Gastrocnemius medialis (tissue), 4 donors: ENCODE results near the gene PPP1CA.

Experiments used
- POLR2A ChIP-seq, 2 donors: fragments of 450-650 bp; IDR thresholded peaks; one replicate each; pipeline ENCODE4 v1.6.1; 2017; ENCODE audit warnings: antibody characterized with exemption in 2 of 2, mild to moderate bottlenecking in 2 of 2, moderate library complexity in 2 of 2
- TF ChIP-seq, protein P1 (sequence below), 5 experiments: fragments of 450-650 bp in 3 of 5; fragments of 200-600 bp in 2 of 5; sonication (generic) in 2 of 5; IDR thresholded peaks in 4 of 5; conservative IDR thresholded peaks in 1 of 5; 1 replicate in 4 of 5; 2 replicates in 1 of 5; pipeline ENCODE4 v1.5.1; 2016 to 2019; ENCODE audit warnings: antibody characterized with exemption in 5 of 5, mild to moderate bottlenecking in 3 of 5, moderate library complexity in 3 of 5

DNA sequence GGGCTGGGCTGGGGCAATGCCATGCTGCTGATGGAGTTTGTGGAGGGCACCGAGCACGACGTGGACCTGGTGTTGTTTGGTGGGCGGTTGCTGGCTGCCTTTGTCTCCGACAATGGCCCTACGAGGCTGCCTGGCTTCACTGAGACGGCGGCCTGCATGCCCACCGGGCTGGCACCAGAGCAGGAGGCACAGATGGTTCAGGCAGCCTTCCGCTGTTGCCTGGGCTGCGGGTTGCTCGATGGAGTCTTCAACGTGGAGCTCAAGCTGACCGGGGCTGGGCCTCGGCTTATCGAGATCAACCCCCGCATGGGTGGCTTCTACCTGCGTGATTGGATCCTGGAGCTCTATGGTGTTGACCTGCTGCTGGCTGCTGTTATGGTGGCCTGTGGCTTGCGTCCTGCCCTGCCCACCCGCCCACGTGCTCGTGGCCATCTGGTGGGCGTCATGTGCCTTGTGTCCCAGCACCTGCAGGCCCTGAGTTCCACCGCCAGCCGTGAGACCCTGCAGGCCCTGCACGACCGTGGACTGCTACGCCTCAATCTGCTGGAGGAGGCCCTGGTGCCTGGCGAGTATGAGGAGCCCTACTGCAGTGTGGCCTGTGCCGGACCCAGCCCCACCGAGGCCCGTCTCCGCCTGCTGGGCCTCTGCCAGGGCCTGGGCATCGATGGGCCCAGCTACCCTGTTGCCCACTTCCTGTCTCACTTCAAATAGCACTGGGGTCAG, 22.4 kb upstream of the PPP1CA start:
- TF ChIP-seq, protein P1, sequence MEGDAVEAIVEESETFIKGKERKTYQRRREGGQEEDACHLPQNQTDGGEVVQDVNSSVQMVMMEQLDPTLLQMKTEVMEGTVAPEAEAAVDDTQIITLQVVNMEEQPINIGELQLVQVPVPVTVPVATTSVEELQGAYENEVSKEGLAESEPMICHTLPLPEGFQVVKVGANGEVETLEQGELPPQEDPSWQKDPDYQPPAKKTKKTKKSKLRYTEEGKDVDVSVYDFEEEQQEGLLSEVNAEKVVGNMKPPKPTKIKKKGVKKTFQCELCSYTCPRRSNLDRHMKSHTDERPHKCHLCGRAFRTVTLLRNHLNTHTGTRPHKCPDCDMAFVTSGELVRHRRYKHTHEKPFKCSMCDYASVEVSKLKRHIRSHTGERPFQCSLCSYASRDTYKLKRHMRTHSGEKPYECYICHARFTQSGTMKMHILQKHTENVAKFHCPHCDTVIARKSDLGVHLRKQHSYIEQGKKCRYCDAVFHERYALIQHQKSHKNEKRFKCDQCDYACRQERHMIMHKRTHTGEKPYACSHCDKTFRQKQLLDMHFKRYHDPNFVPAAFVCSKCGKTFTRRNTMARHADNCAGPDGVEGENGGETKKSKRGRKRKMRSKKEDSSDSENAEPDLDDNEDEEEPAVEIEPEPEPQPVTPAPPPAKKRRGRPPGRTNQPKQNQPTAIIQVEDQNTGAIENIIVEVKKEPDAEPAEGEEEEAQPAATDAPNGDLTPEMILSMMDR (IDR thresholded peaks at IDR 0.05 in 4 of 5, conservative IDR thresholded peaks at IDR 0.05 in 1 of 5): no peak
- no peak for TF ChIP-seq POLR2A (IDR thresholded peaks at IDR 0.05)
